Neutrophil (primary cell): ENCODE data around the gene TSPAN9.

Experiments
- H3K27ac ChIP-seq: fragments of 200-600 bp; sonication (generic); 2 replicates; pipeline ENCODE4 v1.5.1; 2016; ENCODE audit warnings: mild to moderate bottlenecking, moderate library complexity
- H3K27me3 ChIP-seq: fragments of 200-600 bp; sonication (generic); 2 replicates; pipeline ENCODE4 v1.6.0; 2016; ENCODE audit warnings: mild to moderate bottlenecking
- H3K36me3 ChIP-seq: fragments of 200-600 bp; sonication (generic); 2 replicates; pipeline ENCODE4 v1.5.1; 2017
- H3K4me1 ChIP-seq, 2 experiments: fragments of 200-600 bp in 1 of 2; sonication (generic) in 1 of 2; 1 replicate in 1 of 2; 2 replicates in 1 of 2; pipeline versions ENCODE4 v1.5.1 to v1.6.1; 2013 to 2016; ENCODE audit warnings: low read depth in 1 of 2, low read length in 1 of 2, mild to moderate bottlenecking in 1 of 2, moderate library complexity in 1 of 2; ENCODE audit not compliant: control insufficient read depth in 1 of 2, insufficient read depth in 1 of 2
- H3K4me3 ChIP-seq, 2 experiments: fragments of 200-600 bp in 1 of 2; sonication (generic) in 1 of 2; 1 replicate in 1 of 2; 2 replicates in 1 of 2; pipeline ENCODE4 v1.5.1; 2013 to 2016; ENCODE audit warnings: low read depth in 1 of 2, low read length in 1 of 2, mild to moderate bottlenecking in 1 of 2, moderate library complexity in 1 of 2
- H3K9me3 ChIP-seq: fragments of 200-600 bp; sonication (generic); 2 replicates; pipeline ENCODE4 v1.5.1; 2016
- CTCF ChIP-seq: fragments of 200-600 bp; sonication (generic); IDR thresholded peaks from 2 replicates; pipeline ENCODE4 v1.5.1; 2016; ENCODE audit warnings: antibody characterized with exemption

The TSPAN9 gene

GRCh38 chr12:3319723-3320492 is 242.7 kb downstream of the TSPAN9 start:
- no peak overlapping the region for H3K27ac ChIP-seq
- TF ChIP-seq CTCF: no peak
- no peaks in the 10 kb centered on the region for H3K9me3 ChIP-seq
- H3K36me3 ChIP-seq: no peaks in the 10 kb centered on the region
- H3K4me3 ChIP-seq: no peak overlapping the region
- peaks cover 14% of the 10 kb centered on the region for H3K27me3 ChIP-seq
- no peaks in the 10 kb centered on the region for H3K4me1 ChIP-seq

GRCh38 chr12:3320881-3321509 is 243.8 kb downstream of the TSPAN9 start:
- Histone ChIP-seq H3K27ac (no peak overlapping the region), H3K36me3 (no peaks in the 10 kb centered on the region), H3K4me3 (no peak overlapping the region), H3K9me3 (no peaks in the 10 kb centered on the region), H3K27me3 (peaks cover 5% of the 10 kb centered on the region), H3K4me1 (no peaks in the 10 kb centered on the region)
- TF ChIP-seq CTCF: no peak

GRCh38 chr12:3321881-3322280 is 244.7 kb downstream of the TSPAN9 start:
- no peak for TF ChIP-seq CTCF
- peaks cover 5% of the 10 kb centered on the region for H3K27me3 ChIP-seq
- no peaks in the 10 kb centered on the region for H3K36me3 ChIP-seq
- H3K9me3 ChIP-seq: no peaks in the 10 kb centered on the region
- H3K4me3 ChIP-seq: no peak overlapping the region
- H3K27ac ChIP-seq: no peak overlapping the region
- H3K4me1 ChIP-seq: no peaks in the 10 kb centered on the region

GRCh38 chr12:3323002-3323685 is 246.0 kb downstream of the TSPAN9 start:
- Histone ChIP-seq H3K27me3 (peaks cover 5% of the 10 kb centered on the region), H3K4me3 (no peak overlapping the region), H3K27ac (no peak overlapping the region), H3K36me3 (no peaks in the 10 kb centered on the region), H3K4me1 (no peaks in the 10 kb centered on the region), H3K9me3 (no peaks in the 10 kb centered on the region)
- no peak for TF ChIP-seq CTCF

- Histone ChIP-seq H3K27ac (no peak overlapping the region), H3K27me3 (peaks cover 5% of the 10 kb centered on the region), H3K4me1 (no peaks in the 10 kb centered on the region), H3K36me3 (no peaks in the 10 kb centered on the region), H3K9me3 (no peaks in the 10 kb centered on the region), H3K4me3 (no peak overlapping the region)
- no peak for TF ChIP-seq CTCF
These were observed 248.6 kb downstream of the TSPAN9 start for GRCh38 chr12:3325736-3326135.
